Measurements from ENCODE around the gene NKD1. TPM values are rescaled to one million over a fixed set of nuclear protein-coding genes. Genes with fewer than 3 reads are reported as not detected.
A peak's percentile ranks its signal among the peaks of the same experiment; 100 is the strongest.

NKD1 gene
- total RNA-seq, 1 donor from 2014 or later = 54.7 TPM

- Mint-ChIP-seq H3K27me3 (ENCODE audit: low read depth) (no peaks in the 10 kb centered on the region), H3K4me3 (no peak overlapping the region), H3K36me3 (ENCODE audit: low read depth) (no peaks in the 10 kb centered on the region), H3K27ac (ENCODE audit: unreplicated experiment) (peak overlapping the region; percentile 50), H3K4me1 (peaks cover 50% of the 10 kb centered on the region), H3K9me3 (no peaks in the 10 kb centered on the region)
- TF ChIP-seq, protein P1, sequence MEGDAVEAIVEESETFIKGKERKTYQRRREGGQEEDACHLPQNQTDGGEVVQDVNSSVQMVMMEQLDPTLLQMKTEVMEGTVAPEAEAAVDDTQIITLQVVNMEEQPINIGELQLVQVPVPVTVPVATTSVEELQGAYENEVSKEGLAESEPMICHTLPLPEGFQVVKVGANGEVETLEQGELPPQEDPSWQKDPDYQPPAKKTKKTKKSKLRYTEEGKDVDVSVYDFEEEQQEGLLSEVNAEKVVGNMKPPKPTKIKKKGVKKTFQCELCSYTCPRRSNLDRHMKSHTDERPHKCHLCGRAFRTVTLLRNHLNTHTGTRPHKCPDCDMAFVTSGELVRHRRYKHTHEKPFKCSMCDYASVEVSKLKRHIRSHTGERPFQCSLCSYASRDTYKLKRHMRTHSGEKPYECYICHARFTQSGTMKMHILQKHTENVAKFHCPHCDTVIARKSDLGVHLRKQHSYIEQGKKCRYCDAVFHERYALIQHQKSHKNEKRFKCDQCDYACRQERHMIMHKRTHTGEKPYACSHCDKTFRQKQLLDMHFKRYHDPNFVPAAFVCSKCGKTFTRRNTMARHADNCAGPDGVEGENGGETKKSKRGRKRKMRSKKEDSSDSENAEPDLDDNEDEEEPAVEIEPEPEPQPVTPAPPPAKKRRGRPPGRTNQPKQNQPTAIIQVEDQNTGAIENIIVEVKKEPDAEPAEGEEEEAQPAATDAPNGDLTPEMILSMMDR (conservative IDR thresholded peaks at IDR 0.05) = no peak
- DNase-seq (ENCODE audit: low read depth, low spot score) = no peak
Measured at GRCh38 chr16:50604065-50604418, 55.8 kb downstream of the NKD1 start.

- no peaks in the 10 kb centered on the region for H3K36me3 Mint-ChIP-seq (ENCODE audit: low read depth)
- H3K9me3 Mint-ChIP-seq = no peaks in the 10 kb centered on the region
- TF ChIP-seq, protein P1 (conservative IDR thresholded peaks at IDR 0.05) = no peak
- H3K4me3 Mint-ChIP-seq = no peak overlapping the region
- H3K27me3 Mint-ChIP-seq (ENCODE audit: low read depth) = no peaks in the 10 kb centered on the region
- DNase-seq (ENCODE audit: low read depth, low spot score) = no peak
- H3K27ac Mint-ChIP-seq (ENCODE audit: unreplicated experiment) = no peak overlapping the region
- H3K4me1 Mint-ChIP-seq = peaks cover 44% of the 10 kb centered on the region
Measured at GRCh38 chr16:50604610-50605009, 56.4 kb downstream of the NKD1 start.

DNA sequence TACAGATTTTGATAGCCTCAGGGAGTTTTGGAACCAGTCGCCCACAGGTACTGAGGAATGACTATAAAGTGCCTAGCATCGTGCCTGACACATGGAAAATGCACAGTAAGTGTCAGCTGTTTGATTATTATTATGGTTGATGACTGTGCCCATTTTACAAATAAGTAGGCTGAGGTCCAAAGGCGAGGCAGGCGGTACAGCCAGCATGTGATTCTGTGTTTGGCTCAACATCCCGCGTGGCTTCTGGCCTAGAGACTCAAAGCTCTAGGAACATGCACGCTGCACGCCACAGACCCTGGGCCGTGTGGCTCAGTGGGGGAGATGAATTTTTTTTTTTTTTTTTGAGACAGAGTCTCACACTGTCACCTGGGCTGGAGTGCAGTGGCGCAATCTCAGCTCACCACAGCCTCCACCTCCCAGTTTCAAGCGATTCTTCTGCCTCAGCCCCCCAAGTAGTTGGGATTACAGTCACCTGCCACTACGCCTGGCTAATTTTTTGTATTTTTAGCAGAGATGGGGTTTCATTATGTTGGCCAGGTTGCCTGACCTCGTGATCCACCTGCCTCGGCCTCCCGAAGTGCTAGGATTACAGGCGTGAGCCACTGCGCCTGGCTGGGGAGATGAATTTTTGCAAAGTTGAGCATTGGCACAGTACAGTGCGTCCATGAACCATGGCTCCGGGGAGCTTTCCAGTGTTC lies 57.7 kb downstream of the NKD1 start:
- Mint-ChIP-seq H3K27me3 (ENCODE audit: low read depth) (no peaks in the 10 kb centered on the region), H3K27ac (ENCODE audit: unreplicated experiment) (peak overlapping the region; percentile 43), H3K4me3 (no peak overlapping the region), H3K9me3 (no peaks in the 10 kb centered on the region), H3K4me1 (peaks cover 39% of the 10 kb centered on the region), H3K36me3 (ENCODE audit: low read depth) (no peaks in the 10 kb centered on the region)
- no peak for DNase-seq (ENCODE audit: low read depth, low spot score)
- TF ChIP-seq, protein P1 (conservative IDR thresholded peaks at IDR 0.05) = no peak

- Mint-ChIP-seq H3K4me1 (peaks cover 39% of the 10 kb centered on the region), H3K27ac (ENCODE audit: unreplicated experiment) (peak overlapping the region; percentile 50), H3K9me3 (no peaks in the 10 kb centered on the region), H3K4me3 (peak overlapping the region; percentile 7), H3K27me3 (ENCODE audit: low read depth) (no peaks in the 10 kb centered on the region), H3K36me3 (ENCODE audit: low read depth) (peaks cover under 1% of the 10 kb centered on the region)
- DNase-seq (ENCODE audit: low read depth, low spot score) = no peak
- TF ChIP-seq, protein P1 (conservative IDR thresholded peaks at IDR 0.05) = no peak
Measured at GRCh38 chr16:50606431-50607050, 58.3 kb downstream of the NKD1 start.

GRCh38 chr16:50607051-50607431 lies 58.8 kb downstream of the NKD1 start:
- Mint-ChIP-seq H3K9me3 (no peaks in the 10 kb centered on the region), H3K4me1 (peaks cover 43% of the 10 kb centered on the region), H3K27me3 (ENCODE audit: low read depth) (no peaks in the 10 kb centered on the region), H3K4me3 (peak overlapping the region; percentile 7), H3K27ac (ENCODE audit: unreplicated experiment) (no peak overlapping the region), H3K36me3 (ENCODE audit: low read depth) (peaks cover 3% of the 10 kb centered on the region)
- DNase-seq (ENCODE audit: low read depth, low spot score) = no peak
- TF ChIP-seq, protein P1 (conservative IDR thresholded peaks at IDR 0.05) = no peak
